Cardiac muscle cell (in vitro differentiated cells and primary cell): ENCODE measurements around the gene TRPM6. TPM values are rescaled to one million over a fixed set of nuclear protein-coding genes. Genes with fewer than 3 reads are reported as not detected.

ENCODE experiments used
- DNase-seq, 2 donors: peaks; one replicate each; pipeline versions ENCODE4 v3.0.0 to v3.0.0-alpha.2; 2010 to 2017; ENCODE audit warnings: low read depth in 1 of 2, low spot score in 1 of 2
- H3K27ac ChIP-seq: fragments of 200-600 bp; sonication (generic); 2 replicates; pipeline ENCODE4 v1.5.1; 2016
- H3K27me3 ChIP-seq: fragments of 200-600 bp; sonication (generic); 2 replicates; pipeline ENCODE4 v1.6.0; 2016; ENCODE audit warnings: control low read depth
- H3K36me3 ChIP-seq: fragments of 200-600 bp; sonication (generic); 2 replicates; pipeline ENCODE4 v1.5.1; 2016; ENCODE audit warnings: control low read depth
- H3K4me1 ChIP-seq: fragments of 200-600 bp; sonication (generic); 2 replicates; pipeline ENCODE4 v1.8.1; 2017; ENCODE audit warnings: low read depth, mild to moderate bottlenecking, mixed run types
- H3K4me3 ChIP-seq: fragments of 200-600 bp; sonication (generic); 2 replicates; pipeline ENCODE4 v1.5.1; 2016; ENCODE audit warnings: mild to moderate bottlenecking
- H3K9me3 ChIP-seq: fragments of 200-600 bp; sonication (generic); 2 replicates; pipeline ENCODE4 v1.5.1; 2017; ENCODE audit warnings: low read depth, mild to moderate bottlenecking, control low read depth
- CTCF ChIP-seq: IDR thresholded peaks from 2 replicates; pipeline ENCODE4 v1.5.1; 2012; ENCODE audit warnings: low read depth, mild to moderate bottlenecking, low read length
- polyA plus RNA-seq: library from polyadenylated mRNA; unstranded; fragments of >200 nt; fragmentation: Nextera tagmentation; extraction: Ambion mirVana; gene quantifications from 2 replicates; pipeline ENCODE4 v1.2.1, GENCODE V29; 2016
- total RNA-seq: library from RNA; depleted of rRNA; stranded (reverse); fragments of >200 nt; gene quantifications from 2 replicates; pipeline ENCODE4 v1.2.3, GENCODE V29; 2016

Gene TRPM6
- total and polyA plus RNA-seq, 2 experiments from 2014 or later = 0.06 TPM; not detected in 1

GRCh38 chr9:74721696-74722660 lies 165.7 kb downstream of the TRPM6 start:
- H3K4me3 ChIP-seq = no peak overlapping the region
- H3K9me3 ChIP-seq = no peaks in the 10 kb centered on the region
- no peak overlapping the region for H3K27ac ChIP-seq
- no peak for TF ChIP-seq CTCF
- no peaks in the 10 kb centered on the region for H3K4me1 ChIP-seq
- H3K36me3 ChIP-seq = no peaks in the 10 kb centered on the region
- no peak for DNase-seq
- H3K27me3 ChIP-seq = no peaks in the 10 kb centered on the region

- H3K27me3 ChIP-seq = no peaks in the 10 kb centered on the region
- H3K4me1 ChIP-seq = no peaks in the 10 kb centered on the region
- H3K27ac ChIP-seq = no peak overlapping the region
- no peak for TF ChIP-seq CTCF
- no peak overlapping the region for H3K4me3 ChIP-seq
- no peak for DNase-seq
- no peaks in the 10 kb centered on the region for H3K9me3 ChIP-seq
- H3K36me3 ChIP-seq = no peaks in the 10 kb centered on the region
These were observed 168.4 kb downstream of the TRPM6 start for GRCh38 chr9:74719306-74719705.

- no peaks in the 10 kb centered on the region for H3K27me3 ChIP-seq
- H3K4me1 ChIP-seq = no peaks in the 10 kb centered on the region
- TF ChIP-seq CTCF = no peak
- H3K4me3 ChIP-seq = no peak overlapping the region
- no peak for DNase-seq
- H3K27ac ChIP-seq = no peak overlapping the region
- no peaks in the 10 kb centered on the region for H3K9me3 ChIP-seq
- no peaks in the 10 kb centered on the region for H3K36me3 ChIP-seq
These were observed 169.0 kb downstream of the TRPM6 start for GRCh38 chr9:74718709-74719108.

GRCh38 chr9:74711341-74711740 lies 176.4 kb downstream of the TRPM6 start:
- H3K27ac ChIP-seq = no peak overlapping the region
- no peaks in the 10 kb centered on the region for H3K9me3 ChIP-seq
- no peaks in the 10 kb centered on the region for H3K4me1 ChIP-seq
- TF ChIP-seq CTCF = no peak
- H3K36me3 ChIP-seq = no peaks in the 10 kb centered on the region
- no peak overlapping the region for H3K4me3 ChIP-seq
- DNase-seq = no peak
- H3K27me3 ChIP-seq = no peaks in the 10 kb centered on the region

GRCh38 chr9:74697535-74697934 lies 190.2 kb downstream of the TRPM6 start:
- Histone ChIP-seq H3K27ac (no peak overlapping the region), H3K36me3 (no peaks in the 10 kb centered on the region), H3K4me1 (no peaks in the 10 kb centered on the region), H3K27me3 (no peaks in the 10 kb centered on the region), H3K4me3 (no peak overlapping the region), H3K9me3 (no peaks in the 10 kb centered on the region)
- TF ChIP-seq CTCF = no peak
- DNase-seq = no peak
